Measurements from ENCODE around the gene ANKS1B. TPM values are rescaled to one million over a fixed set of nuclear protein-coding genes. Genes with fewer than 3 reads are reported as not detected.

Gene ANKS1B
- total and polyA plus RNA-seq, 2 of the 4 experiments (the other 2 are of a cell fraction): 0.17 to 0.18 TPM

- dilution Hi-C loops (cut with HindIII; ENCODE audit: low sequenced_read_pairs, unreplicated experiment): no loop called here
- WGBS, 2 experiments (ENCODE audit: extremely low coverage in 2 of 2, insufficient read length in 1 of 2): no CpG with 5 or more reads among the region's 4 CpGs
Measured at GRCh38 chr12:99024870-99025269, 959.9 kb downstream of the ANKS1B start.

More at GRCh38 chr12:99024870-99025269, 959.9 kb downstream of the ANKS1B start:
- no peak overlapping the region for H2BK20ac ChIP-seq (ENCODE audit: low read depth, low read length)
- H3K9me3 ChIP-seq (ENCODE audit: control insufficient read depth, insufficient read depth, low read length): no peaks in the 10 kb centered on the region
- intact Hi-C loops (cut with micrococcal nuclease): no loop called here
- no peaks in the 10 kb centered on the region for H4K20me1 ChIP-seq (ENCODE audit: insufficient read depth, low read length)
- no peak for ATAC-seq (ENCODE audit: low read depth)
- H2AK9ac ChIP-seq (replicated peaks; ENCODE audit: low read depth, low read length, poor library complexity): no peak overlapping the region
- no peak overlapping the region for H4K91ac ChIP-seq (ENCODE audit: insufficient read depth, low read depth, low read length)
- H3K36me3 ChIP-seq (ENCODE audit: control insufficient read depth, insufficient read depth, low read length): no peaks in the 10 kb centered on the region
- no peaks in the 10 kb centered on the region for H3K9me1 ChIP-seq (ENCODE audit: insufficient read depth, low read length)
- no peaks in the 10 kb centered on the region for H3K79me1 ChIP-seq (ENCODE audit: low read depth in 1 of 2, low read length in 2 of 2)
- no peak overlapping the region for H2AFZ ChIP-seq (replicated peaks; ENCODE audit: low read length, poor library complexity)
- POLR2A ChIA-PET (ENCODE audit: unreplicated experiment): no interaction called here
- CTCF ChIA-PET: no interaction called here
- in situ Hi-C loops (cut with MboI; ENCODE audit: low sequenced_read_pairs): no loop called here
- no peak overlapping the region for H3K18ac ChIP-seq (ENCODE audit: low read depth, low read length)
- H2BK5ac ChIP-seq (ENCODE audit: low read depth, low read length, poor library complexity, severe bottlenecking): no peak overlapping the region
- H4K5ac ChIP-seq (ENCODE audit: low read depth, low read length): no peak overlapping the region
- no peak overlapping the region for H3K9ac ChIP-seq (ENCODE audit: low read depth, low read length)
- no peak for DNase-seq
- no peak overlapping the region for H2BK15ac ChIP-seq (ENCODE audit: low read depth, low read length)
- H3K27me3 ChIP-seq (ENCODE audit: control insufficient read depth, insufficient read depth, low read length): no peaks in the 10 kb centered on the region
- H3K4ac ChIP-seq (ENCODE audit: low read depth, low read length): no peak overlapping the region
- no peak overlapping the region for H2BK120ac ChIP-seq (ENCODE audit: low read depth, low read length)
- H3K23ac ChIP-seq (ENCODE audit: low read depth, low read length): no peak overlapping the region
- TF ChIP-seq, protein P1, sequence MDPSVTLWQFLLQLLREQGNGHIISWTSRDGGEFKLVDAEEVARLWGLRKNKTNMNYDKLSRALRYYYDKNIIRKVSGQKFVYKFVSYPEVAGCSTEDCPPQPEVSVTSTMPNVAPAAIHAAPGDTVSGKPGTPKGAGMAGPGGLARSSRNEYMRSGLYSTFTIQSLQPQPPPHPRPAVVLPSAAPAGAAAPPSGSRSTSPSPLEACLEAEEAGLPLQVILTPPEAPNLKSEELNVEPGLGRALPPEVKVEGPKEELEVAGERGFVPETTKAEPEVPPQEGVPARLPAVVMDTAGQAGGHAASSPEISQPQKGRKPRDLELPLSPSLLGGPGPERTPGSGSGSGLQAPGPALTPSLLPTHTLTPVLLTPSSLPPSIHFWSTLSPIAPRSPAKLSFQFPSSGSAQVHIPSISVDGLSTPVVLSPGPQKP (IDR thresholded peaks at IDR 0.05; ENCODE audit: borderline replicate concordance, low read depth, low read length): no peak
- TF ChIP-seq MAZ (IDR thresholded peaks at IDR 0.05; ENCODE audit: borderline replicate concordance, low read depth, low read length) (no peak), RFX5 (IDR thresholded peaks at IDR 0.05; ENCODE audit: low read depth, low read length) (no peak), BHLHE40 (IDR thresholded peaks at IDR 0.05; ENCODE audit: low read depth, low read length) (no peak), RCOR1 (IDR thresholded peaks at IDR 0.05; ENCODE audit: insufficient replicate concordance, low read length) (no peak), NFE2L2 (IDR thresholded peaks at IDR 0.05; ENCODE audit: low read depth, low read length) (no peak), CHD1 (IDR thresholded peaks at IDR 0.05; ENCODE audit: low read depth, low read length) (no peak), RAD21 (IDR thresholded peaks at IDR 0.05; ENCODE audit: low read length) (no peak), POLR2A (IDR thresholded peaks at IDR 0.05; ENCODE audit: low read depth, low read length) (no peak)
- no peaks in the 10 kb centered on the region for H3K4me1 ChIP-seq (ENCODE audit: control insufficient read depth, insufficient read depth, low read length)
- H3K56ac ChIP-seq (ENCODE audit: extremely low read depth, insufficient read depth, low read length): no peak overlapping the region
- no TSS peak for BruUV-seq (replicated peaks)
- H3K4me3 ChIP-seq (ENCODE audit: insufficient read depth, low read depth, low read length): no peak overlapping the region
- no peak overlapping the region for H3K27ac ChIP-seq (ENCODE audit: insufficient read depth, low read length)
- no peak overlapping the region for H3K14ac ChIP-seq (replicated peaks; ENCODE audit: low read depth, low read length)
- H2AK5ac ChIP-seq (ENCODE audit: low read depth, low read length): no peak overlapping the region
- H4K8ac ChIP-seq (ENCODE audit: low read depth in 2 of 2, low read length in 2 of 2): no peak overlapping the region
- H3K4me2 ChIP-seq (ENCODE audit: low read depth, low read length): no peak overlapping the region

Data from IMR-90 (cell line).